GM12873 (cell line): ENCODE data around the gene ERVFRD-1.

Source experiments
- TF ChIP-seq, protein P1 (sequence below): IDR thresholded peaks from 2 replicates; pipeline ENCODE4 v1.5.1; 2012; ENCODE audit warnings: low read depth, mild to moderate bottlenecking, moderate library complexity, low read length, control low read depth; ENCODE audit not compliant: insufficient read depth; ENCODE audit errors: missing control alignments

The ERVFRD-1 gene

DNA sequence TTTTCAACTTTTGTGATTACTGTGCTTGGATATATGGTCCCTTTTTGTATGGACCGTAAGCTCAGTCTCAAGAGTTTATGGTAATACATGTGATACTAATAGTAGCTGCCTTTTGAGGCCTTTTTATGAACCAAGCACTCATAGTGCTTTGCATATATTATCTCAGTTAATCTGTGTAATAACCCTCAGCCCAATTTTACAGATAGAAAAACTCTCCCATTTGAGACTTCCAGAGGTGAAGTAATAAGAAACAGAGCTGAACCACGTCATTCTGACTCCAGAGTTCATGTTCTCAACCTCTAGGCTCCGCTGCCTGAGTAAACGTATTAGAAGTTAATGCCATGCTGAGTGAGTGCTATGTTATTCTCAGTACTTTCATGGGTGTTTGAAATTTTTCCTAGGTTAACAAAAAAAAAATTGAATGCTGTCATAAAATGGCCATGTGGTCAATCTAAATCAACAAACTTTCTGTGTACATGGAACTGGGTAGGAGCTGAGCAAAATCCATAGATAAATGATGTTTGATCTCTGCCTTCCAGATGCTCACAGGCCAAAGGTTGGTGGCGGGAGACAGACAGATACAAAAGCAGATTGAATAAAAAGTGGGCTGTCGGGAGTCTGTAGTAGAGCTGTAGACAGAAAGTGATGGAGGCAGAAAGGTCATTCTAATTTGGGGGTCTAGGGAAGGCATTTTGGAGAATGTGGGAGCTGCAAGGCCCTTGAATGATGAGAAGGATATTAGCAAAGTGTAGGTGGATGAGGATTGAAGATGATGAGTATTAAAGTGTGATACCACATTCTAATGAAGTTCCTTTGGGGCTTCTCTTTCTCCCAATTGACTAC lies 44.8 kb downstream of the ERVFRD-1 start:
- TF ChIP-seq, protein P1, sequence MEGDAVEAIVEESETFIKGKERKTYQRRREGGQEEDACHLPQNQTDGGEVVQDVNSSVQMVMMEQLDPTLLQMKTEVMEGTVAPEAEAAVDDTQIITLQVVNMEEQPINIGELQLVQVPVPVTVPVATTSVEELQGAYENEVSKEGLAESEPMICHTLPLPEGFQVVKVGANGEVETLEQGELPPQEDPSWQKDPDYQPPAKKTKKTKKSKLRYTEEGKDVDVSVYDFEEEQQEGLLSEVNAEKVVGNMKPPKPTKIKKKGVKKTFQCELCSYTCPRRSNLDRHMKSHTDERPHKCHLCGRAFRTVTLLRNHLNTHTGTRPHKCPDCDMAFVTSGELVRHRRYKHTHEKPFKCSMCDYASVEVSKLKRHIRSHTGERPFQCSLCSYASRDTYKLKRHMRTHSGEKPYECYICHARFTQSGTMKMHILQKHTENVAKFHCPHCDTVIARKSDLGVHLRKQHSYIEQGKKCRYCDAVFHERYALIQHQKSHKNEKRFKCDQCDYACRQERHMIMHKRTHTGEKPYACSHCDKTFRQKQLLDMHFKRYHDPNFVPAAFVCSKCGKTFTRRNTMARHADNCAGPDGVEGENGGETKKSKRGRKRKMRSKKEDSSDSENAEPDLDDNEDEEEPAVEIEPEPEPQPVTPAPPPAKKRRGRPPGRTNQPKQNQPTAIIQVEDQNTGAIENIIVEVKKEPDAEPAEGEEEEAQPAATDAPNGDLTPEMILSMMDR: no peak

DNA sequence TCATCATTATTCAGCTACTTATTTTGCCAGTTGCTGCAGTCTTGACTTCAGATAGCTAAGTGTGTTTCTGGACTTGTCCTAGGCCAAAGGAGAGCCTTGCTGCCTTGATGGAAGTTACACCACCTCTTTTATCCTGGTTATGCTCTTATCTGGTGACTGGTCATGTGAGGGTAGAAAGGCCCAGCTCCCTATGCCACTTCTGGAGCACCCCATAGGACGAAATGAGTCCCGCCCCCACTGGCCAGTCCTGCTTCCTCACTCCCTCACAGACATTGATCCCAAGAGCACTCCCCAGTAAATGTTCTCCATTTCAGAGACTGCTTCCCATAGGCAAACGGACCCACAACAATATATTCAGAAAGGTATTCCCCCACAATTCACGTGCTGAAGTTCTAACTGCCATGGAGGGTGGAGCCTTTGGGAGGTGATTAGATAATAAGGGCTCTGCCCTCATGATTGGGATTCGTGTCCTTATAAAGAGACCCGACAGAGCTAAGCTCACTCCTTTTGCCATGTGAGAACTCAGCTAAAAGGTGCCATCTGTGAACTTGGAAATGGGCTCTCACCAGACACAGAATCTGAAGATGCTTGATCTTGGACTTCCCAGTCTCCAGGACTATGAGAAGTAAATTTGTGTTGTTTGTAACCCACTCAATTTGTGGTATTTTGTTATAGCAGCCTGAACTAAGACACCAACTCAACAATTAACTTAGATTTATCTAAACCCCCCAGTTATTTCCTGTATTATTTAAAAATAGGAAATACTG lies 45.9 kb downstream of the ERVFRD-1 start:
- TF ChIP-seq, protein P1: no peak

DNA sequence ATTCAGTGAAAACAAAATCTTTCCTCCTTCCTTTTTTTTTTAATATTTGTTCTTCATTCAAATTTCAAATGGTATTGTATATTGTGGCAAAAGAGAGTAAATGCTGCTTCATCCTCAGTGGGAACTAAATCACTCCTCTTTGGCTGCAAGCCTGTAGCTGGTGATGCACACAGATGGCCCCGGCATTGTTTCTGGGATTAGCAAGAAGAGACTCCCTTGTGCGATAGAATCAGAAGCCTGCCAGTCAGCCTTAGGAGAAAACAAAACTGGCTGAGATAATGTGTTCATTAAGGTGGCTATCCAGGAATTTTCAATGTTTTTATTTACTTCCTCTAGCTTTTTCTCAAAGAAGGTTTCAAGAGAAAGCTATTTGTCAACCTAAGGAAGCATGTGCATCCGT lies 46.7 kb downstream of the ERVFRD-1 start:
- TF ChIP-seq, protein P1: no peak

DNA sequence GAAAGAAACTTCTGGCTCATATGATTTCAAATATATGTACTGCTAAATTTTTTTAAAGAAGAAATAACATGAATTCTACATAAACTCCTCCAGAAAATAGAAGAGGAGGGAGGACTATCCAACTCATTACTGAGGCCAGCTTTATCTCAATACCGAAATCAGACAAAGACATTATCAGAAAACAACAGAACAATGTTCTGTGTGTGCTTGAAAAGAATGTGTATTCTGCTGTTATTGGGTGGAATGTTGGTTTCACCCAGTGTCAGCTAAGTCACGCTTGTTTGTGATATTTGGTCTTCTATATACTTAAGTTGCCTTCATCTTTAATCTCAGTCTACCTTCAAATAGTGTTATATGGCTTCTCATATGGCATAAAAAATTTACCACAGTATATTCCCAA lies 48.8 kb downstream of the ERVFRD-1 start:
- TF ChIP-seq, protein P1: no peak

DNA sequence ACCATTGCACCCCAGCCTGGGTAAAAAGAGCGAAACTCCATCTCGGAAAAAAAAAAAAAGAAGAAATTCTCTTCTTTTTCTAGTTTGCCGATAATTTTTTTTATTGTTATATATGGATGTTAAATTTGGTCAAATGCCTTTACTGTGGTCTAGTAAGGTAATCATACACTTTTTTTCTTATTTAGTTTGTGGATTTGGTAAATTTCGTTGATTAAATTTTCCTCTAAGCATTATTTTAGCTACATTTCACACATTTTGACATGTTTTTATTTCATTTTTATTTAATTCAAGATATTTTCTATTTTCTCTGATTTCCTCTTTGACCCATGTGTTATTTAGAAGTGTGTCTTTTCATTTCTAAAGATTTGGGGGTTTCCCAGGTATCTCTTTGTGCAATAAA lies 49.4 kb downstream of the ERVFRD-1 start:
- TF ChIP-seq, protein P1: no peak

DNA sequence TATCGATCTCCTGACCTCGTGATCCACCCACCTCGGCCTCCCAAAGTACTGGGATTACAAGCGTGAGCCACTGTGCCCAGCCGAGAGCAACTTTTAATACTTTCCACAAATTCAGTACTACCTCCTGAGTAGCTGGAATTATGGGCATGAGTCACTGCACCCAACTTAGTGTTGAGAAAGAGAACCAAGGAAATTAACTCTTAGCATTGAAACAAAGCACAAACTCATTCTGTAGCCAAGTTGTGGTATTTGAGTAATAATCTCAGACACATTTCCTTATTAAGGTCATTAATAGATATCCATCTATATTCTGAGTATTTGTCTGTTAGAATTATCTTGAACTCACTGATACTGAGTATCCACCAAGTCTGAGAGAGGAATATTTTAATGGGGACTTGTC lies 53.1 kb downstream of the ERVFRD-1 start:
- TF ChIP-seq, protein P1: no peak

DNA sequence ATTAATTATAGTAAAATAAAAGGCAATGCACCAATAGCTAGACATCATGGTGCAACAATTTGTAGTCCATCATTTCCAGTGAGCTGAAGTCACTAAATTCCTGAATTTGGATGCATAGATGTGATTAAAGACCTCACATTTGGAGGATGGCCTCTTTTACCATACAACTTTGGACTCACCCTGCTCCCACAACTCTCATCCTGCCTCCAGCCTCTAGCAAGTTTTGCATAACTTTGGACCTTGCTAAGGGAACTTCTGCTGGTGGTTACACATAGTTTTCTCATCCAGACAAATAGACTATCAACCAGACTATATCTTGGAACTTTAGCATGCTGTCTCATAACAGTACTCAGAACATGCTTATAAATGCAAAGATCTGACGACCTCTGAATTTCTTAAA lies 54.7 kb downstream of the ERVFRD-1 start:
- TF ChIP-seq, protein P1: no peak
